PC-9 (cell line): ENCODE results near the gene CELSR2. TPM values are rescaled to one million over a fixed set of nuclear protein-coding genes. Genes with fewer than 3 reads are reported as not detected.
A peak's percentile ranks its signal among the peaks of the same experiment; 100 is the strongest.

Source experiments
- BruUV-seq: library from RNA; stranded (reverse); fragments of 400-500 nt; replicated peaks from 2 replicates; lab custom pipeline; 2021; lab: Mats Ljungman, UMichigan
- CTCF ChIA-PET: fragments of 300-600 bp; sonication (Branson Sonifier 250); formaldehyde crosslinking; loops from one replicate; lab custom pipeline; 2022; ENCODE audit warnings: antibody characterized with exemption; lab: Charles Lee
- POLR2A ChIA-PET: fragments of 300-600 bp; sonication (Branson Sonifier 250); formaldehyde crosslinking; loops from one replicate; lab custom pipeline; 2022; ENCODE audit warnings: antibody characterized with exemption; ENCODE audit not compliant: unreplicated experiment; lab: Charles Lee
- DNase-seq, 2 experiments: peaks; one replicate each; pipeline versions ENCODE4 v3.0.0 to v3.0.0-alpha.2; 2015 to 2022; ENCODE audit warnings: mixed read lengths in 1 of 2
- H2AFZ ChIP-seq: fragments of 200-600 bp; sonication (generic); 2 replicates; pipeline ENCODE4 v1.8.1; 2017; ENCODE audit warnings: antibody characterized with exemption
- H3F3A ChIP-seq: fragments of 200-600 bp; sonication (generic); 2 replicates; pipeline ENCODE4 v1.8.1; 2017; ENCODE audit warnings: antibody characterized with exemption, mild to moderate bottlenecking, low read depth; ENCODE audit not compliant: insufficient read depth
- H3K27ac ChIP-seq: fragments of 200-600 bp; sonication (generic); 2 replicates; pipeline ENCODE4 v1.6.1; 2016; ENCODE audit warnings: mixed run types
- H3K27me3 ChIP-seq: fragments of 200-600 bp; sonication (generic); 2 replicates; pipeline ENCODE4 v1.6.1; 2016; ENCODE audit warnings: low read depth, mixed run types; ENCODE audit not compliant: insufficient read depth
- H3K36me3 ChIP-seq: fragments of 200-600 bp; sonication (generic); 2 replicates; pipeline ENCODE4 v1.6.1; 2016; ENCODE audit warnings: low read depth, mixed run types
- H3K4me1 ChIP-seq: fragments of 200-600 bp; sonication (generic); replicated peaks from 2 replicates; pipeline ENCODE4 v1.6.1; 2016; ENCODE audit warnings: mixed run types; ENCODE audit not compliant: insufficient read depth
- H3K4me2 ChIP-seq: fragments of 200-600 bp; sonication (generic); 2 replicates; pipeline ENCODE4 v1.6.1; 2017; ENCODE audit warnings: mixed run types
- H3K4me3 ChIP-seq: fragments of 200-600 bp; sonication (generic); 2 replicates; pipeline ENCODE4 v1.6.1; 2016; ENCODE audit warnings: mixed run types
- H3K79me2 ChIP-seq: fragments of 200-600 bp; sonication (generic); 2 replicates; pipeline ENCODE4 v1.6.1; 2017; ENCODE audit warnings: low read depth, mixed run types
- H3K9me2 ChIP-seq: fragments of 200-600 bp; sonication (generic); 2 replicates; pipeline ENCODE4 v1.8.1; 2017; ENCODE audit warnings: mild to moderate bottlenecking; ENCODE audit not compliant: insufficient read depth
- H3K9me3 ChIP-seq: fragments of 200-600 bp; sonication (generic); 2 replicates; pipeline ENCODE4 v1.8.1; 2016; ENCODE audit warnings: low read depth; ENCODE audit not compliant: insufficient read depth
- H4K20me1 ChIP-seq: fragments of 200-600 bp; sonication (generic); 2 replicates; pipeline ENCODE4 v1.8.1; 2017; ENCODE audit not compliant: insufficient read depth
- EZH2 ChIP-seq: fragments of 200-600 bp; sonication (generic); IDR thresholded peaks from 2 replicates; pipeline ENCODE4 v1.8.0; 2017; ENCODE audit warnings: antibody characterized with exemption, low read depth
- intact Hi-C: fragments of 100-400 bp; cut with micrococcal nuclease; formaldehyde crosslinking; loops from one replicate; pipeline ENCODE4 v1.10.0; 2022; ENCODE audit not compliant: unreplicated experiment
- total RNA-seq: library from RNA; stranded (reverse); gene quantifications from 2 replicates; pipeline ENCODE4 v1.2.3, GENCODE V29; 2021
- TF ChIP-seq, protein P1 (sequence below): fragments of 200-600 bp; sonication (generic); conservative IDR thresholded peaks from 2 replicates; pipeline ENCODE4 v1.6.1; 2017; ENCODE audit warnings: mixed run types, antibody characterized with exemption, mild to moderate bottlenecking, moderate library complexity

Gene CELSR2
- total RNA-seq, 1 experiment from 2014 or later, result 19.5 TPM

GRCh38 chr1:109262231-109263055 lies 13.1 kb downstream of the CELSR2 start:
- Histone ChIP-seq H4K20me1 (no peaks in the 10 kb centered on the region), H3K79me2 (no peaks in the 10 kb centered on the region), H3K9me3 (no peaks in the 10 kb centered on the region), H3K27me3 (no peaks in the 10 kb centered on the region), H3F3A (peaks cover 14% of the 10 kb centered on the region; the same call in 1 of the 2 replicates), H3K36me3 (no peaks in the 10 kb centered on the region), H2AFZ (no peak overlapping the region), H3K4me1 (peaks cover 14% of the 10 kb centered on the region), H3K4me3 (no peak overlapping the region), H3K9me2 (no peaks in the 10 kb centered on the region), H3K27ac (no peak overlapping the region), H3K4me2 (no peak overlapping the region)
- BruUV-seq, result no TSS peak
- ChIA-PET POLR2A (no interaction called here), CTCF (interaction anchor here (1.1 kb wide), 1 partner anchor 16 kb away, joined by 3 read pairs; no protein-coding TSS in a partner anchor)
- no peak for TF ChIP-seq EZH2
- TF ChIP-seq, protein P1, sequence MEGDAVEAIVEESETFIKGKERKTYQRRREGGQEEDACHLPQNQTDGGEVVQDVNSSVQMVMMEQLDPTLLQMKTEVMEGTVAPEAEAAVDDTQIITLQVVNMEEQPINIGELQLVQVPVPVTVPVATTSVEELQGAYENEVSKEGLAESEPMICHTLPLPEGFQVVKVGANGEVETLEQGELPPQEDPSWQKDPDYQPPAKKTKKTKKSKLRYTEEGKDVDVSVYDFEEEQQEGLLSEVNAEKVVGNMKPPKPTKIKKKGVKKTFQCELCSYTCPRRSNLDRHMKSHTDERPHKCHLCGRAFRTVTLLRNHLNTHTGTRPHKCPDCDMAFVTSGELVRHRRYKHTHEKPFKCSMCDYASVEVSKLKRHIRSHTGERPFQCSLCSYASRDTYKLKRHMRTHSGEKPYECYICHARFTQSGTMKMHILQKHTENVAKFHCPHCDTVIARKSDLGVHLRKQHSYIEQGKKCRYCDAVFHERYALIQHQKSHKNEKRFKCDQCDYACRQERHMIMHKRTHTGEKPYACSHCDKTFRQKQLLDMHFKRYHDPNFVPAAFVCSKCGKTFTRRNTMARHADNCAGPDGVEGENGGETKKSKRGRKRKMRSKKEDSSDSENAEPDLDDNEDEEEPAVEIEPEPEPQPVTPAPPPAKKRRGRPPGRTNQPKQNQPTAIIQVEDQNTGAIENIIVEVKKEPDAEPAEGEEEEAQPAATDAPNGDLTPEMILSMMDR, result no peak
- no peak for DNase-seq
- intact Hi-C loops, result loop anchor here (1.0 to 10.0 kb wide), 9 partner anchors 12 to 308 kb away; partner anchors contain the start of gene WDR47

DNA sequence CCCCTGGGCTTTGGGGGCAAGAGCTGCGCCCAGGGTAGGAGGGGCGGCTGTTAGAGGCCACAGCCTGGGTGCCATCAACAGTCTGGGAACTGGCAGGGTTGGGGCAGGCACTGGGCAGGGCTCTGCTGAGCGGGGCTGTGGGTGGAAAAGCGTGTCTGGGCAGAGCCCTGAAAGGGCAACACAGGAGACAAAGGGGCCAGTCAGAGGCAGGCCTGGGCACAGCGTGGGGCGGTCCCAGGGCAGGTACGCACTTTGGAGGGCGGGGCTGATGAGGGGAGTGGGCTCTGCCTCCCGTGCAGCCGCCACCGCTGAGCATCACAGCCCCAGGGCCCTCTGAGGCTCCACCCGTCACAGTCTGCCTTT lies 13.9 kb downstream of the CELSR2 start:
- H4K20me1 ChIP-seq, result no peaks in the 10 kb centered on the region
- no peaks in the 10 kb centered on the region for H3K36me3 ChIP-seq
- no peaks in the 10 kb centered on the region for H3K27me3 ChIP-seq
- no peak overlapping the region for H2AFZ ChIP-seq
- H3F3A ChIP-seq, result peaks cover 11% of the 10 kb centered on the region; the same call in 1 of the 2 replicates
- no peak for DNase-seq
- no peaks in the 10 kb centered on the region for H3K9me2 ChIP-seq
- TF ChIP-seq, protein P1, result no peak
- no peak for TF ChIP-seq EZH2
- H3K9me3 ChIP-seq, result no peaks in the 10 kb centered on the region
- ChIA-PET CTCF (interaction anchor here (1.0 to 1.1 kb wide), 3 partner anchors 16 to 269 kb away, joined by 3 to 5 read pairs (median 4); a partner anchor contains a TSS), POLR2A (no interaction called here)
- no TSS peak for BruUV-seq
- H3K4me1 ChIP-seq, result peaks cover 10% of the 10 kb centered on the region
- H3K4me2 ChIP-seq, result no peak overlapping the region
- no peak overlapping the region for H3K4me3 ChIP-seq
- intact Hi-C loops, result loop anchor here (1.0 to 10.0 kb wide), 9 partner anchors 11 to 308 kb away; partner anchors contain the start of gene WDR47
- no peak overlapping the region for H3K27ac ChIP-seq
- H3K79me2 ChIP-seq, result no peaks in the 10 kb centered on the region

DNA sequence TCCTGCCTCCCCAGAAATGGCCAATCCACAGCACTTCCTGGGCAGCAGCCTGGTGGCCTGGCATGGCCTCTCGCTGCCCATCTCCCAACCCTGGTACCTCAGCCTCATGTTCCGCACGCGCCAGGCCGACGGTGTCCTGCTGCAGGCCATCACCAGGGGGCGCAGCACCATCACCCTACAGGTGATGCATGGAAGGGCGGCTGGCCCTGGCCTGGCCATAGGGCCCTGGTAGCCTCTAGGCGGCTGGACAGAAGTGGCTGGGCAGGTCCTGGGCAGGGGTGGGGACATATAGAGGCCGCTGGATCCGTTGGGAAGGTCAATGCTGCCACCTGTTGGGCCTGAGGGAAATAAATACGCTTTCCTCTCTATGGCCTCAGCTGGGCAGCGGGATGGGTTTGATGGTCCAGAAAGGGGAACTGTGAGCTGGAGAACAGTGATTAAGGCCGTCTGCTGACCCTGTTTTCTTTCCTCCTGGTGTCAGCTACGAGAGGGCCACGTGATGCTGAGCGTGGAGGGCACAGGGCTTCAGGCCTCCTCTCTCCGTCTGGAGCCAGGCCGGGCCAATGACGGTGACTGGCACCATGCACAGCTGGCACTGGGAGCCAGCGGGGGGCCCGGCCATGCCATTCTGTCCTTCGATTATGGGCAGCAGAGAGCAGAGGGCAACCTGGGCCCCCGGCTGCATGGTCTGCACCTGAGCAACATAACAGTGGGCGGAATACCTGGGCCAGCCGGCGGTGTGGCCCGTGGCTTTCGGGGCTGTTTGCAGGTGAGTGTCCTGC lies 14.4 kb downstream of the CELSR2 start:
- DNase-seq, result peak; percentile 96 to 97
- H3K27ac ChIP-seq, result no peak overlapping the region
- H3K27me3 ChIP-seq, result no peaks in the 10 kb centered on the region
- no peaks in the 10 kb centered on the region for H3K9me3 ChIP-seq
- no peaks in the 10 kb centered on the region for H3K79me2 ChIP-seq
- H3K4me3 ChIP-seq, result no peak overlapping the region
- ChIA-PET POLR2A (no interaction called here), CTCF (interaction anchor here (0.6 to 1.1 kb wide), 4 partner anchors 12 to 269 kb away, joined by 3 to 5 read pairs (median 4); a partner anchor contains a TSS)
- TF ChIP-seq, protein P1, result peak; percentile 100
- no peak for TF ChIP-seq EZH2
- no peak overlapping the region for H2AFZ ChIP-seq
- peaks cover 10% of the 10 kb centered on the region for H3K4me1 ChIP-seq
- no peak overlapping the region for H3K4me2 ChIP-seq
- BruUV-seq, result no TSS peak
- intact Hi-C loops, result loop anchor here (1.0 to 10.0 kb wide), 9 partner anchors 11 to 309 kb away; partner anchors contain the start of gene WDR47
- H3K9me2 ChIP-seq, result no peaks in the 10 kb centered on the region
- no peaks in the 10 kb centered on the region for H3K36me3 ChIP-seq
- H4K20me1 ChIP-seq, result no peaks in the 10 kb centered on the region
- H3F3A ChIP-seq, result peaks cover 11% of the 10 kb centered on the region; the same call in 1 of the 2 replicates
